CD4-positive, alpha-beta T cell (primary cell): Measurements from ENCODE around the gene OLFM1. TPM values are rescaled to one million over a fixed set of nuclear protein-coding genes. Genes with fewer than 3 reads are reported as not detected.

Source experiments
- ATAC-seq: fragments of 200-7000 bp; cut with Tn5 transposase; one replicate; pipeline ENCODE4 v1.10.0; 2022; ENCODE audit warnings: mild to moderate bottlenecking; ENCODE audit not compliant: poor library complexity
- CTCF ChIA-PET: fragments of 350-600 bp; sonication (Branson Sonifier 250); formaldehyde crosslinking; loops from one replicate; lab custom pipeline; 2021; ENCODE audit warnings: antibody characterized with exemption, inconsistent platforms; lab: Charles Lee
- POLR2A ChIA-PET: fragments of 350-600 bp; sonication (Branson Sonifier 250); formaldehyde crosslinking; loops from one replicate; lab custom pipeline; 2021; ENCODE audit warnings: antibody characterized with exemption, inconsistent platforms; lab: Charles Lee
- DNase-seq, 14 experiments: peaks; one replicate each; pipeline ENCODE4 v3.0.0-alpha.2; 2013 to 2020; ENCODE audit warnings: mixed read lengths in 2 of 14
- H3K27ac ChIP-seq, 2 donors: one replicate each; pipeline versions ENCODE4 v1.5.1 to v1.7.0; 2013; ENCODE audit warnings: low read length in 2 of 2, low read depth in 1 of 2, mild to moderate bottlenecking in 1 of 2
- H3K27me3 ChIP-seq, 2 experiments: 1 replicate in 1 of 2; 2 replicates in 1 of 2; pipeline versions ENCODE4 v1.6.1 to v1.7.0; 2013; ENCODE audit warnings: low read length in 2 of 2, control low read depth in 1 of 2, mild to moderate bottlenecking in 1 of 2, moderate library complexity in 1 of 2; ENCODE audit not compliant: insufficient read depth in 2 of 2, control insufficient read depth in 1 of 2
- H3K36me3 ChIP-seq: one replicate; pipeline ENCODE4 v1.6.1; 2013; ENCODE audit warnings: low read length, control low read depth; ENCODE audit not compliant: insufficient read depth
- H3K4me1 ChIP-seq: one replicate; pipeline ENCODE4 v1.6.1; 2013; ENCODE audit warnings: low read length, control low read depth; ENCODE audit not compliant: insufficient read depth
- H3K4me3 ChIP-seq: one replicate; pipeline ENCODE4 v1.5.1; 2013; ENCODE audit warnings: mild to moderate bottlenecking, low read length, moderate library complexity
- H3K9me3 ChIP-seq, 2 experiments: 1 replicate in 1 of 2; 2 replicates in 1 of 2; pipeline versions ENCODE4 v1.6.1 to v1.7.0; 2013; ENCODE audit warnings: low read length in 2 of 2, mild to moderate bottlenecking in 2 of 2, control low read depth in 1 of 2, moderate library complexity in 1 of 2; ENCODE audit not compliant: control insufficient read depth in 1 of 2, insufficient read depth in 1 of 2
- H3K27ac Mint-ChIP-seq: one replicate; pipeline ENCODE4 v1.8.0; 2020; ENCODE audit warnings: mixed read lengths
- H3K27me3 Mint-ChIP-seq: one replicate; pipeline ENCODE4 v1.8.0; 2021; ENCODE audit warnings: mixed read lengths
- H3K36me3 Mint-ChIP-seq: one replicate; pipeline ENCODE4 v1.8.0; 2021; ENCODE audit warnings: low read depth, mixed read lengths
- H3K4me1 Mint-ChIP-seq: one replicate; pipeline ENCODE4 v1.8.0; 2021; ENCODE audit warnings: low read depth, mixed read lengths
- H3K4me3 Mint-ChIP-seq: one replicate; pipeline ENCODE4 v1.8.0; 2020; ENCODE audit warnings: mild to moderate bottlenecking, mixed read lengths
- H3K9me3 Mint-ChIP-seq: one replicate; pipeline ENCODE4 v1.8.0; 2020; ENCODE audit warnings: mixed read lengths
- intact Hi-C, 2 experiments: fragments of 100-400 bp; cut with DNase I in 1 of 2; cut with micrococcal nuclease in 1 of 2; formaldehyde crosslinking; loops; one replicate each; pipeline versions ENCODE4 v1.15.1 to v1.9.0; 2023 to 2025; cut with DNase I, micrococcal nuclease
- total RNA-seq, 174 experiments: library from RNA in 2 of 174; stranded (reverse) in 2 of 174; gene quantifications; one replicate each; pipeline ENCODE4 v1.2.3 and lab custom pipeline; 2021 to 2026
- TF ChIP-seq, protein P1 (sequence below): fragments of 200-600 bp; IDR thresholded peaks from one replicate; pipeline ENCODE4 v1.8.0; 2022; ENCODE audit warnings: antibody characterized with exemption, mild to moderate bottlenecking

Gene OLFM1
- total RNA-seq, 2 experiments from 2014 or later = not detected

DNA sequence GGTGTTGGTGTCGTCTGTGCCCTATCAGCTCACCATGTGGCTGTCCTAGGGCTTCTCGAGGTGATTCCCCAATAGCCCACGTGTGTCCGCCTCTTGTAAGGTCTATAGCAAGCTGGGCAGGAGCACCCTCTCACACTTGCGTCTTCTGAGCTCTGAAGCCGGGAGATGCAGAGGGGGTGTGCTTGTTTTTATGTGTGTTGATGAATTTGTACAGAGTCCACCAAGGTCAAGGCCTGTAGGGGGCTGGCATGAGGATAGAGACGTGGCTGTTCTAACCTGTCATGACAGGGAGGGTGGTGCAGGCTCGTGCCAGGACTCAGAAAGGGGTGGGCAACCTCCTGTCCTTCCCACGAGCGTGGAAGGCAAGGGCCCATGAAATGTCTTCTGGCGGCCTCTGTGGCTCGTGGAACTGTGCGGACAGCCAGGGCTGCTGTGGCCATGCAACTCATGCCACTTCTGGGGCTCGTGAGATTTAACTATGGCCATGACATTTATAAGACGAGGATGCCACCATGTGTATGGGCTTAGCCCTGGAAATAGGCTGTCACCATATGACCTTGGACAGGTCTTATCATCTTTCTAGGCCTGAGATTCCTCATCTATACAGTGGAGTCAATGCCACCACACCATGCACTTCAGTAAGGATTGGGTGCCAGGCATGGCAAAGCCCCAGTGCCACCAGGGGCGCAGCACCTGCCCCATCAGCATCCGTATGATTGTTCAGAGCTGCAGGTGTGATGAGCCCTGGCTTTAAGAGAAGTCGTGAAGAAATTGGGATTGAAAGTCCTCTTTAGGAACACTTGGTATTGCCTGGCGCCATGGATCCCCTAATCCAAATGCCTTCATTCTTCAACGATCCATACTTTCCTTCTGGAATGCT is 2.3 kb upstream of the OLFM1 start:
- Histone ChIP-seq H3K36me3 (no peaks in the 10 kb centered on the region), H3K27me3 (peaks cover 41 to 57% of the 10 kb centered on the region in 2 experiments), H3K9me3 (peaks cover 0 to 35% of the 10 kb centered on the region in 2 experiments), H3K27ac (no peak overlapping the region), H3K4me3 (no peak overlapping the region), H3K4me1 (no peaks in the 10 kb centered on the region)
- Mint-ChIP-seq H3K27me3 (peaks cover 55% of the 10 kb centered on the region), H3K4me3 (no peak overlapping the region), H3K36me3 (no peaks in the 10 kb centered on the region), H3K4me1 (peaks cover 5% of the 10 kb centered on the region), H3K27ac (no peak overlapping the region), H3K9me3 (no peaks in the 10 kb centered on the region)
- TF ChIP-seq, protein P1, sequence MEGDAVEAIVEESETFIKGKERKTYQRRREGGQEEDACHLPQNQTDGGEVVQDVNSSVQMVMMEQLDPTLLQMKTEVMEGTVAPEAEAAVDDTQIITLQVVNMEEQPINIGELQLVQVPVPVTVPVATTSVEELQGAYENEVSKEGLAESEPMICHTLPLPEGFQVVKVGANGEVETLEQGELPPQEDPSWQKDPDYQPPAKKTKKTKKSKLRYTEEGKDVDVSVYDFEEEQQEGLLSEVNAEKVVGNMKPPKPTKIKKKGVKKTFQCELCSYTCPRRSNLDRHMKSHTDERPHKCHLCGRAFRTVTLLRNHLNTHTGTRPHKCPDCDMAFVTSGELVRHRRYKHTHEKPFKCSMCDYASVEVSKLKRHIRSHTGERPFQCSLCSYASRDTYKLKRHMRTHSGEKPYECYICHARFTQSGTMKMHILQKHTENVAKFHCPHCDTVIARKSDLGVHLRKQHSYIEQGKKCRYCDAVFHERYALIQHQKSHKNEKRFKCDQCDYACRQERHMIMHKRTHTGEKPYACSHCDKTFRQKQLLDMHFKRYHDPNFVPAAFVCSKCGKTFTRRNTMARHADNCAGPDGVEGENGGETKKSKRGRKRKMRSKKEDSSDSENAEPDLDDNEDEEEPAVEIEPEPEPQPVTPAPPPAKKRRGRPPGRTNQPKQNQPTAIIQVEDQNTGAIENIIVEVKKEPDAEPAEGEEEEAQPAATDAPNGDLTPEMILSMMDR = no peak
- POLR2A ChIA-PET = no interaction called here
- CTCF ChIA-PET = no interaction called here
- DNase-seq (no peak), ATAC-seq (no peak)
- intact Hi-C loops = no loop called here

DNA sequence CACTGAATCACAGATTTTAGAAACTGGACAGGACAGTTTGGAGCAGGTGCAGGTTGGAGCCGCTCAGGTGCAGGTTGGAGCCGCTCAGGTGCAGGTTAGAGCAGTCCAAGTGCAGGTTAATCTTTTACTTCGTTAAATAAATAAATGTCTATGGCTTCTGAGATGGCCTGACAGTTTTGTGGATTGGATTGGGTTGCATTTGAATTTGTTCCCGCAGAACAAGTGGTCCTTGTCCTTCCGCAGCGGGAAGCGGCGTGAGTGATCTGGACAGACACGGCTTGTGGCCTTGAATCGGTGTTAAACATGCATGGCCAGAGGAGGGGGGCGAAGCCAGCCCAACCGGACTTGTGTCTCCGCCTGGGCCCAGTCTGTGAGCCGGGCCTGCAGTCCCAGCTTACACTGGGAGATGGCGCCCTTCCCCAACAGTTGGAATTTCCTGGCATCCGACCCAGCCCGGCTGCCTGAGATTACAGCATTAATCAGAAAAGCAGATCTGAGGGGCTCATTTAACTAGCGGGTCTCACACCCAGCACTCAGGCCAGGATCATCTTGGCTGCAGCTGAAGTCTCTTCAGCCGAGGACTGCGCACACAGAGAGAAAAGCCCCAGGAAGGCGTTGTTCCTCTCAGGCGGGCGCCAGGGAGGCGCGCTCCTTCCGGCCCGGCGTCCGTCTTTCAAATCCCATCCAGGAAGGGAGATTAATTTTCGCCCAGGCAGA is 1.5 kb upstream of the OLFM1 start:
- H3K4me3 Mint-ChIP-seq = no peak overlapping the region
- H3K27me3 Mint-ChIP-seq = peaks cover 61% of the 10 kb centered on the region
- intact Hi-C loops = no loop called here
- no peak overlapping the region for H3K27ac ChIP-seq
- peaks cover 44 to 61% of the 10 kb centered on the region in 2 experiments for H3K27me3 ChIP-seq
- CTCF ChIA-PET = no interaction called here
- DNase-seq (peak in 2 of 14 experiments; percentile 1 to 23), ATAC-seq (no peak)
- no peaks in the 10 kb centered on the region for H3K36me3 Mint-ChIP-seq
- H3K9me3 Mint-ChIP-seq = no peaks in the 10 kb centered on the region
- no peaks in the 10 kb centered on the region for H3K36me3 ChIP-seq
- H3K4me3 ChIP-seq = no peak overlapping the region
- TF ChIP-seq, protein P1 = no peak
- POLR2A ChIA-PET = no interaction called here
- H3K4me1 ChIP-seq = no peaks in the 10 kb centered on the region
- peaks cover 0 to 35% of the 10 kb centered on the region in 2 experiments for H3K9me3 ChIP-seq
- peaks cover 5% of the 10 kb centered on the region for H3K4me1 Mint-ChIP-seq
- no peak overlapping the region for H3K27ac Mint-ChIP-seq

DNA sequence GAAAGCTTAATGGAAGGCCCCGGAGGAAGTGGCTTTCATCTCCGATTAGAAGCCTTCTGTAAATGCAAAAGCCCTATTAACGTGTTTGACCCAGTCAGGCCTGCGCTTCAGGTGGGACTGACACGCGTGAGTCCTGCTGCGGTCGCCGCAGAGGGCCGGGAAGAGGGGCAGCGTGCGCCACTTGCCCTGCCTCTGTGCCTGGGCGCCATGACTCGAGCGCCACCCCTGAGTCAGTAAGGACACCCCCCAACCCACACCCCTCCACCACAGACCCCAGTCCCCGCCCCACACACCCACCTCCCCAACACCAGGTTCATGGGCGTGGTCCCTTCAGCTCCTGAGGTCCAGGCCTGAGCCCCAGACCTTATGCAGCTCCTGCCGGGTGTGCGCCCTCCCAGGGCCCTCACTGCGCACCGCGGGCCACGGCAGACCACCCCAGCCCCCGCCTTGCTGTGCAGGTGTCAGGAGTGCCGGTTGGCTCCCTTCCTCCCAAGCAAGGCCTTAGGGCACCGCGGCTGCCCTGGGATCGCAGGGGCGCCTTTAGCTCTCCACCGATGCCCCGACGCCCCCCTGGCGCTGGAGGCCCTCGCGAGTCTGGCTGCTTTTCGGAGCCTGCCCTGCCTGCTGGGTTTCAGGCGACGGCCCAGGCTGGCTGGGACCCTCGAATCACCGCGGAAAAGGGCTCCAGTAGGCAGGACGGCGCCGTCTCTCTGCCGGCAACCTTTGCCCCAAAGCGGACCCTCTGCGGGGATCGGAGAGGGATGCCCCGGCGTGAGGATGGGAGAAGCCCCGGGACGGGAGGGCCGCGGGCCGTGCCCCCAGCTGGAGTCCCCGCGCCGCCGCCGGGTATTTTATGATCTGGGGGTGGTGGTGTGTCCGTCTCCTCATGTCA is 625 bp upstream of the OLFM1 start:
- H3K4me1 ChIP-seq = no peaks in the 10 kb centered on the region
- H3K27ac Mint-ChIP-seq = no peak overlapping the region
- H3K4me3 ChIP-seq = no peak overlapping the region
- no peak overlapping the region for H3K4me3 Mint-ChIP-seq
- peaks cover 69% of the 10 kb centered on the region for H3K27me3 Mint-ChIP-seq
- ChIA-PET CTCF (no interaction called here), POLR2A (no interaction called here)
- H3K36me3 ChIP-seq = no peaks in the 10 kb centered on the region
- ATAC-seq (no peak), DNase-seq (no peak)
- H3K9me3 ChIP-seq = peaks cover 0 to 27% of the 10 kb centered on the region in 2 experiments
- intact Hi-C loops = no loop called here
- H3K36me3 Mint-ChIP-seq = no peaks in the 10 kb centered on the region
- peaks cover 5% of the 10 kb centered on the region for H3K4me1 Mint-ChIP-seq
- no peak overlapping the region for H3K27ac ChIP-seq
- TF ChIP-seq, protein P1 = no peak
- H3K9me3 Mint-ChIP-seq = no peaks in the 10 kb centered on the region
- H3K27me3 ChIP-seq = peaks cover 44 to 62% of the 10 kb centered on the region in 2 experiments
